H9 (cell line): ENCODE results near the gene SNRPF. TPM values are rescaled to one million over a fixed set of nuclear protein-coding genes. Genes with fewer than 3 reads are reported as not detected.
A peak's percentile ranks its signal among the peaks of the same experiment; 100 is the strongest.

Experiments
- DNase-seq: peaks from one replicate; pipeline ENCODE4 v3.0.0-alpha.2; 2017
- H2AFZ ChIP-seq: one replicate; pipeline ENCODE4 v1.6.1; 2013; ENCODE audit warnings: mild to moderate bottlenecking, low read length, control low read depth, moderate library complexity
- H2AK5ac ChIP-seq: 2 replicates; pipeline ENCODE4 v1.6.1; 2013; ENCODE audit warnings: low read length, control low read depth, mixed read lengths; ENCODE audit not compliant: insufficient read length
- H2BK120ac ChIP-seq: one replicate; pipeline ENCODE4 v1.6.1; 2013; ENCODE audit warnings: low read depth, mild to moderate bottlenecking, low read length, control low read depth, inconsistent platforms; ENCODE audit not compliant: poor library complexity, severe bottlenecking
- H2BK12ac ChIP-seq: 2 replicates; pipeline ENCODE4 v1.6.1; 2013; ENCODE audit warnings: low read length, control low read depth, mixed read lengths, low read depth; ENCODE audit not compliant: insufficient read length
- H2BK15ac ChIP-seq: 2 replicates; pipeline ENCODE4 v1.6.1; 2013; ENCODE audit warnings: low read depth, low read length, control low read depth
- H2BK20ac ChIP-seq: one replicate; pipeline ENCODE4 v1.6.1; 2013; ENCODE audit warnings: low read depth, mild to moderate bottlenecking, low read length, control low read depth, inconsistent platforms; ENCODE audit not compliant: poor library complexity, severe bottlenecking
- H2BK5ac ChIP-seq: 2 replicates; pipeline ENCODE4 v1.6.1; 2013; ENCODE audit warnings: low read length, control low read depth, mixed read lengths; ENCODE audit not compliant: insufficient read length
- H3K14ac ChIP-seq: 2 replicates; pipeline ENCODE4 v1.6.1; 2013; ENCODE audit warnings: low read length, control low read depth; ENCODE audit not compliant: insufficient read depth
- H3K18ac ChIP-seq: 2 replicates; pipeline ENCODE4 v1.6.1; 2013; ENCODE audit warnings: low read depth, mild to moderate bottlenecking, mixed read lengths, low read length, control low read depth; ENCODE audit not compliant: insufficient read length
- H3K23ac ChIP-seq: 2 replicates; pipeline ENCODE4 v1.6.1; 2013; ENCODE audit warnings: low read length, control low read depth, mixed read lengths, low read depth; ENCODE audit not compliant: insufficient read length
- H3K23me2 ChIP-seq: 2 replicates; pipeline ENCODE4 v1.6.1; 2013; ENCODE audit warnings: low read depth, mild to moderate bottlenecking, mixed read lengths, low read length, control low read depth; ENCODE audit not compliant: insufficient read length, poor library complexity, severe bottlenecking
- H3K27ac ChIP-seq: 2 replicates; pipeline ENCODE4 v1.5.1; 2013; ENCODE audit warnings: low read length, control low read depth, mixed read lengths, low read depth; ENCODE audit not compliant: insufficient read length
- H3K27me3 ChIP-seq: 2 replicates; pipeline ENCODE4 v1.6.1; 2013; ENCODE audit warnings: low read length, control low read depth, inconsistent platforms; ENCODE audit not compliant: insufficient read depth
- H3K4ac ChIP-seq: 2 replicates; pipeline ENCODE4 v1.6.1; 2013; ENCODE audit warnings: low read depth, mild to moderate bottlenecking, control low read depth, inconsistent platforms, low read length, moderate library complexity
- H3K4me1 ChIP-seq: 2 replicates; pipeline ENCODE4 v1.6.1; 2013; ENCODE audit warnings: low read length, control low read depth, inconsistent platforms; ENCODE audit not compliant: insufficient read depth
- H3K4me2 ChIP-seq: 2 replicates; pipeline ENCODE4 v1.6.1; 2013; ENCODE audit warnings: low read length, control low read depth, mixed read lengths; ENCODE audit not compliant: insufficient read length, insufficient read depth
- H3K56ac ChIP-seq: 2 replicates; pipeline ENCODE4 v1.6.1; 2013; ENCODE audit warnings: low read depth, mild to moderate bottlenecking, mixed read lengths, low read length, control low read depth; ENCODE audit not compliant: insufficient read length
- H3K79me1 ChIP-seq: 2 replicates; pipeline ENCODE4 v1.6.1; 2013; ENCODE audit warnings: low read depth, mild to moderate bottlenecking, moderate library complexity, low read length, control low read depth, inconsistent platforms; ENCODE audit not compliant: insufficient read depth, poor library complexity, severe bottlenecking
- H3K79me2 ChIP-seq: 2 replicates; pipeline ENCODE4 v1.6.1; 2013; ENCODE audit warnings: low read length, control low read depth, inconsistent platforms; ENCODE audit not compliant: insufficient read depth
- H3K9ac ChIP-seq: 2 replicates; pipeline ENCODE4 v1.6.1; 2013; ENCODE audit warnings: low read length, control low read depth, mixed read lengths; ENCODE audit not compliant: insufficient read length; ENCODE audit errors: extremely low read depth
- H3K9me3 ChIP-seq: one replicate; pipeline ENCODE4 v1.6.1; 2013; ENCODE audit warnings: low read depth, low read length, inconsistent platforms; ENCODE audit not compliant: control insufficient read depth
- H3T11ph ChIP-seq: one replicate; pipeline ENCODE4 v1.6.1; 2013; ENCODE audit warnings: mild to moderate bottlenecking, low read length, control low read depth, inconsistent platforms
- H4K20me1 ChIP-seq: one replicate; pipeline ENCODE4 v1.6.1; 2013; ENCODE audit not compliant: control insufficient read depth, insufficient read length, insufficient read depth
- H4K5ac ChIP-seq: 2 replicates; pipeline ENCODE4 v1.6.1; 2013; ENCODE audit warnings: low read depth, mild to moderate bottlenecking, mixed read lengths, low read length, control low read depth; ENCODE audit not compliant: insufficient read length
- H4K8ac ChIP-seq: replicated peaks from 2 replicates; pipeline ENCODE4 v1.6.1; 2013; ENCODE audit warnings: low read length, control low read depth, mixed read lengths, low read depth; ENCODE audit not compliant: insufficient read length
- H4K91ac ChIP-seq: 2 replicates; pipeline ENCODE4 v1.6.1; 2013; ENCODE audit warnings: low read depth, mild to moderate bottlenecking, moderate library complexity, mixed read lengths, low read length, control low read depth; ENCODE audit not compliant: insufficient read length
- H3K27ac Mint-ChIP-seq, 3 experiments: 2 replicates in 2 of 3; 3 replicates in 1 of 3; pipeline ENCODE4 v1.8.0; 2020 to 2021; ENCODE audit warnings: mixed read lengths in 3 of 3, mild to moderate bottlenecking in 1 of 3, moderate library complexity in 1 of 3
- H3K27me3 Mint-ChIP-seq: 2 replicates; pipeline ENCODE4 v1.8.0; 2021; ENCODE audit warnings: low read depth, mild to moderate bottlenecking, moderate library complexity, mixed read lengths
- H3K36me3 Mint-ChIP-seq, 3 experiments: 2 replicates in 2 of 3; 3 replicates in 1 of 3; pipeline ENCODE4 v1.8.0; 2020 to 2021; ENCODE audit warnings: low read depth in 3 of 3, mixed read lengths in 3 of 3; ENCODE audit not compliant: insufficient read depth in 1 of 3
- H3K4me1 Mint-ChIP-seq, 2 experiments: 2 replicates each; pipeline ENCODE4 v1.8.0; 2020; ENCODE audit warnings: mixed read lengths in 2 of 2
- H3K4me3 Mint-ChIP-seq, 2 experiments: 2 replicates in 1 of 2; 3 replicates in 1 of 2; pipeline ENCODE4 v1.8.0; 2020 to 2021; ENCODE audit warnings: mild to moderate bottlenecking in 2 of 2, mixed read lengths in 2 of 2, moderate library complexity in 1 of 2
- H3K9me3 Mint-ChIP-seq, 2 experiments: 2 replicates in 1 of 2; 3 replicates in 1 of 2; pipeline ENCODE4 v1.8.0; 2020; ENCODE audit warnings: mild to moderate bottlenecking in 2 of 2, mixed read lengths in 2 of 2, moderate library complexity in 1 of 2
- WGBS: extraction: QIAGEN DNeasy Blood & Tissue Kit; methylation state at CpG from one replicate; pipeline ENCODE4 v1.1.7; 2013; ENCODE audit warnings: missing lambda C conversion rate, low lambda C conversion rate, mixed read lengths; ENCODE audit not compliant: insufficient read length; ENCODE audit errors: extremely low coverage; 5-methylcytosine and 5-hydroxymethylcytosine counted together
- total RNA-seq: library from RNA; stranded (reverse); gene quantifications from 2 replicates; pipeline ENCODE4 v1.2.1, GENCODE V29; 2021
- TF ChIP-seq, protein P1 (sequence below): fragments of 200-600 bp; sonication (generic); conservative IDR thresholded peaks from 3 replicates; pipeline ENCODE4 v1.8.0; 2021; ENCODE audit warnings: antibody characterized with exemption, mild to moderate bottlenecking

The SNRPF gene
- total RNA-seq, 1 experiment from 2014 or later = 77.1 TPM

DNA sequence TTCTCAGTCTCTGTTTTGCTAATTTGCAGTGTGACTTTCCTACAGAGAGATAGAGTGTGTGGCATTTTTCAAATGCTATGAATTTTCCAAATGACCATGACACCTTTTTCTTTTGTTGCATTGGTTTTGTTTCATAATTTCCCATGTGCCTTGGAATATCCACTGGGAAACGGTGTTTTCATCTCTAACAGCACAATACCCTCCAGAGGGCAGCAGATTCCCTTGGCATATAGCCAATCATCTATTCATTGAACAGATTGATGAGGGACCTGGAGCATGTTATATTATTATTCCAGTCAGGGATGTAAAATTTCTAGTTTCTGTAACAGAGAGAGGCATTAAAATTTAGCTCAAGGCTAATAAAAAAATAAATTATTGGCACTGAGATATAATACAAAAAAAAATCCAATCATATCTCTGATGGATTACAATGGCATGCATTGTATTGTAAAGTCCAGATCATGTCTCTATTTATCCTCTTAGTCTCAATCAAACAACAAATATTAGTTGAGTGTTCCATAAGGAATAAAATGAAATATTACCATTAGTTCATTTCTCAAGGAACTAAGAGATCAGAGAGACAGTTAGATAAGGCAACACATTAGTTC lies 38.6 kb upstream of the SNRPF start:
- Mint-ChIP-seq H3K4me1 (no peaks in the 10 kb centered on the region), H3K36me3 (no peaks in the 10 kb centered on the region), H3K4me3 (no peak overlapping the region), H3K9me3 (no peaks in the 10 kb centered on the region), H3K27ac (no peak overlapping the region), H3K27me3 (no peaks in the 10 kb centered on the region)
- no peak for DNase-seq
- Histone ChIP-seq H3K4ac (no peak overlapping the region), H4K5ac (no peak overlapping the region), H3K79me2 (no peaks in the 10 kb centered on the region), H4K20me1 (no peaks in the 10 kb centered on the region), H2AK5ac (no peak overlapping the region), H2BK15ac (no peak overlapping the region), H2BK5ac (no peak overlapping the region), H3K4me2 (no peak overlapping the region), H4K91ac (no peak overlapping the region), H3T11ph (no peak overlapping the region), H3K27me3 (no peaks in the 10 kb centered on the region), H3K23ac (no peak overlapping the region), H3K27ac (no peak overlapping the region), H3K9ac (no peak overlapping the region), H3K23me2 (no peaks in the 10 kb centered on the region), H2BK120ac (no peak overlapping the region), H3K4me1 (no peaks in the 10 kb centered on the region), H3K14ac (no peak overlapping the region), H3K9me3 (no peaks in the 10 kb centered on the region), H3K18ac (no peak overlapping the region), H2BK12ac (no peak overlapping the region), H2BK20ac (no peak overlapping the region), H3K79me1 (no peaks in the 10 kb centered on the region), H2AFZ (no peak overlapping the region), H4K8ac (no peak overlapping the region), H3K56ac (no peak overlapping the region)
- no CpG with 5 or more reads among the region's 1 CpG for WGBS
- TF ChIP-seq, protein P1, sequence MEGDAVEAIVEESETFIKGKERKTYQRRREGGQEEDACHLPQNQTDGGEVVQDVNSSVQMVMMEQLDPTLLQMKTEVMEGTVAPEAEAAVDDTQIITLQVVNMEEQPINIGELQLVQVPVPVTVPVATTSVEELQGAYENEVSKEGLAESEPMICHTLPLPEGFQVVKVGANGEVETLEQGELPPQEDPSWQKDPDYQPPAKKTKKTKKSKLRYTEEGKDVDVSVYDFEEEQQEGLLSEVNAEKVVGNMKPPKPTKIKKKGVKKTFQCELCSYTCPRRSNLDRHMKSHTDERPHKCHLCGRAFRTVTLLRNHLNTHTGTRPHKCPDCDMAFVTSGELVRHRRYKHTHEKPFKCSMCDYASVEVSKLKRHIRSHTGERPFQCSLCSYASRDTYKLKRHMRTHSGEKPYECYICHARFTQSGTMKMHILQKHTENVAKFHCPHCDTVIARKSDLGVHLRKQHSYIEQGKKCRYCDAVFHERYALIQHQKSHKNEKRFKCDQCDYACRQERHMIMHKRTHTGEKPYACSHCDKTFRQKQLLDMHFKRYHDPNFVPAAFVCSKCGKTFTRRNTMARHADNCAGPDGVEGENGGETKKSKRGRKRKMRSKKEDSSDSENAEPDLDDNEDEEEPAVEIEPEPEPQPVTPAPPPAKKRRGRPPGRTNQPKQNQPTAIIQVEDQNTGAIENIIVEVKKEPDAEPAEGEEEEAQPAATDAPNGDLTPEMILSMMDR = peak; percentile 69
